NT2/D1 (cell line): ENCODE measurements around the gene FYB1.

Experiments
- SUZ12 ChIP-seq: IDR thresholded peaks from 2 replicates; pipeline ENCODE4 v1.6.1; 2011; ENCODE audit not compliant: insufficient read length, insufficient read depth; ENCODE audit errors: extremely low read depth
- YY1 ChIP-seq: IDR thresholded peaks from 2 replicates; pipeline ENCODE4 v1.6.1; 2011; ENCODE audit not compliant: insufficient read length, insufficient read depth

DNA sequence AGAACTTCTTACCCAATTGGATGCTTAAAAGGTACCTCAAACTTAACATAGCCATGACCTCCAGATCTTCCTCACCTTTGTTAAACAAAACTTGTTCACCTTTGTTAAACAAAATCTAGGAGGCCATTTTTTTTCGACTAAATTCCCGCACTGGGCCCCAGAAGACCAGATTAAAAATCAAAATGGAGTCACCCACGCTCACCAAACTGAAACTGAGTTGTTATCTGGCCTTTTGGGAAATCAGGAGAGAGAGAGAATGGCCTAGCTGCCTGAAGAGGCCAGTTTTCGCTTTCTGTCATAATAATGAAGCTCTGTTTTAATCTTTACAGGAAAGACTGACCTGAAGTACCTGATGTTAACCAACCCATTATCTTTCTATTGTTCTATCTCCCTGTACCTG is 69.4 kb downstream of the FYB1 start:
- no peak for TF ChIP-seq SUZ12
- no peak for TF ChIP-seq YY1
